IMR-90 (cell line): ENCODE results near the gene CAMTA1. TPM values are rescaled to one million over a fixed set of nuclear protein-coding genes. Genes with fewer than 3 reads are reported as not detected.

Source experiments
- ATAC-seq: fragments of 200-7000 bp; cut with Tn5 transposase; 2 replicates; pipeline ENCODE4 v1.9.1; 2020; ENCODE audit warnings: low read depth, mild to moderate bottlenecking, moderate library complexity
- BruUV-seq: library from RNA; stranded (reverse); fragments of 400-500 nt; replicated peaks from 2 replicates; lab custom pipeline; 2021; lab: Mats Ljungman, UMichigan
- CTCF ChIA-PET: fragments of 300-600 bp; formaldehyde crosslinking; extraction: SDS; loops from one replicate; lab custom pipeline; 2021; ENCODE audit warnings: antibody characterized with exemption; lab: Yijun Ruan, JAX
- POLR2A ChIA-PET: fragments of 300-600 bp; sonication (Branson Sonifier 250); formaldehyde crosslinking; loops from one replicate; lab custom pipeline; 2022; ENCODE audit warnings: antibody characterized with exemption; ENCODE audit not compliant: unreplicated experiment; lab: Charles Lee
- DNase-seq: peaks from one replicate; pipeline ENCODE4 v3.0.0; 2013
- H2AFZ ChIP-seq: replicated peaks from 2 replicates; pipeline ENCODE3; 2013; ENCODE audit warnings: low read length, mild to moderate bottlenecking; ENCODE audit not compliant: poor library complexity
- H2AK5ac ChIP-seq: 2 replicates; pipeline ENCODE4 v1.6.1; 2013; ENCODE audit warnings: low read depth, low read length, inconsistent platforms
- H2AK9ac ChIP-seq: replicated peaks from 2 replicates; pipeline ENCODE3; 2013; ENCODE audit warnings: mild to moderate bottlenecking, low read depth, low read length, moderate library complexity; ENCODE audit not compliant: poor library complexity
- H2BK120ac ChIP-seq: 2 replicates; pipeline ENCODE4 v1.6.1; 2013; ENCODE audit warnings: low read depth, low read length, inconsistent platforms
- H2BK15ac ChIP-seq: 3 replicates; pipeline ENCODE4 v1.6.1; 2013; ENCODE audit warnings: low read depth, low read length, inconsistent platforms
- H2BK20ac ChIP-seq: 2 replicates; pipeline ENCODE4 v1.6.1; 2013; ENCODE audit warnings: low read depth, mild to moderate bottlenecking, inconsistent platforms, low read length, moderate library complexity
- H2BK5ac ChIP-seq: 2 replicates; pipeline ENCODE4 v1.6.1; 2013; ENCODE audit warnings: mild to moderate bottlenecking, low read depth, low read length, inconsistent platforms; ENCODE audit not compliant: poor library complexity, severe bottlenecking
- H3K14ac ChIP-seq: replicated peaks from 2 replicates; pipeline ENCODE4 v1.6.1; 2013; ENCODE audit warnings: low read depth, low read length, inconsistent platforms
- H3K18ac ChIP-seq: 2 replicates; pipeline ENCODE4 v1.6.1; 2013; ENCODE audit warnings: low read depth, low read length, control low read depth
- H3K23ac ChIP-seq: 2 replicates; pipeline ENCODE4 v1.6.1; 2013; ENCODE audit warnings: low read depth, low read length, inconsistent platforms
- H3K27ac ChIP-seq: 2 replicates; pipeline ENCODE4 v1.5.1; 2013; ENCODE audit warnings: mild to moderate bottlenecking, control low read depth, low read length; ENCODE audit not compliant: insufficient read depth
- H3K27me3 ChIP-seq: 2 replicates; pipeline ENCODE4 v1.6.1; 2013; ENCODE audit warnings: low read length; ENCODE audit not compliant: control insufficient read depth, insufficient read depth
- H3K36me3 ChIP-seq: 2 replicates; pipeline ENCODE4 v1.6.1; 2013; ENCODE audit warnings: low read length, mixed read lengths; ENCODE audit not compliant: control insufficient read depth, insufficient read depth
- H3K4ac ChIP-seq: 2 replicates; pipeline ENCODE4 v1.6.1; 2013; ENCODE audit warnings: low read depth, low read length, inconsistent platforms
- H3K4me1 ChIP-seq: 2 replicates; pipeline ENCODE4 v1.6.1; 2013; ENCODE audit warnings: low read length, mixed read lengths; ENCODE audit not compliant: control insufficient read depth, insufficient read depth
- H3K4me2 ChIP-seq: 2 replicates; pipeline ENCODE4 v1.6.1; 2013; ENCODE audit warnings: low read depth, mild to moderate bottlenecking, control low read depth, low read length, moderate library complexity
- H3K4me3 ChIP-seq: 2 replicates; pipeline ENCODE4 v1.5.1; 2013; ENCODE audit warnings: low read depth, mild to moderate bottlenecking, control low read depth, low read length, moderate library complexity; ENCODE audit not compliant: insufficient read depth
- H3K56ac ChIP-seq: 2 replicates; pipeline ENCODE4 v1.6.1; 2013; ENCODE audit warnings: low read length, inconsistent platforms; ENCODE audit not compliant: insufficient read depth; ENCODE audit errors: extremely low read depth
- H3K79me1 ChIP-seq, 2 experiments: 2 replicates each; pipeline ENCODE4 v1.6.1; 2013; ENCODE audit warnings: low read length in 2 of 2, inconsistent platforms in 1 of 2, low read depth in 1 of 2
- H3K9ac ChIP-seq: 2 replicates; pipeline ENCODE4 v1.6.1; 2013; ENCODE audit warnings: low read depth, low read length, control low read depth
- H3K9me1 ChIP-seq: 2 replicates; pipeline ENCODE4 v1.6.1; 2013; ENCODE audit warnings: low read length, inconsistent platforms; ENCODE audit not compliant: insufficient read depth
- H3K9me3 ChIP-seq: 2 replicates; pipeline ENCODE4 v1.6.1; 2013; ENCODE audit warnings: low read length; ENCODE audit not compliant: control insufficient read depth, insufficient read depth
- H4K20me1 ChIP-seq: 2 replicates; pipeline ENCODE4 v1.6.1; 2013; ENCODE audit warnings: low read length, inconsistent platforms; ENCODE audit not compliant: insufficient read depth
- H4K5ac ChIP-seq: 2 replicates; pipeline ENCODE4 v1.6.1; 2013; ENCODE audit warnings: mild to moderate bottlenecking, low read depth, low read length, control low read depth
- H4K8ac ChIP-seq, 2 experiments: 2 replicates each; pipeline ENCODE4 v1.6.1; 2013; ENCODE audit warnings: low read depth in 2 of 2, low read length in 2 of 2, control low read depth in 1 of 2, inconsistent platforms in 1 of 2
- H4K91ac ChIP-seq: 2 replicates; pipeline ENCODE4 v1.6.1; 2013; ENCODE audit warnings: low read depth, low read length, inconsistent platforms; ENCODE audit not compliant: insufficient read depth
- RCOR1 ChIP-seq: IDR thresholded peaks from 2 replicates; pipeline ENCODE4 v1.6.1; 2012; ENCODE audit warnings: mild to moderate bottlenecking, low read length, improper control_type of control experiment; ENCODE audit not compliant: insufficient replicate concordance
- WGBS, 2 experiments: methylation state at CpG; one replicate each; pipeline versions ENCODE4 v1.1.5 to v1.1.7; 2013; ENCODE audit warnings: missing lambda C conversion rate in 2 of 2; ENCODE audit not compliant: insufficient read length in 1 of 2; ENCODE audit errors: extremely low coverage in 2 of 2; 5-methylcytosine and 5-hydroxymethylcytosine counted together
- dilution Hi-C: fragments of 300-500 bp; cut with HindIII; formaldehyde crosslinking; loops from one replicate; pipeline ENCODE4 v1.14.3; 2018; ENCODE audit warnings: low sequenced_read_pairs; ENCODE audit not compliant: unreplicated experiment
- in situ Hi-C: fragments of 300-500 bp; cut with MboI; formaldehyde crosslinking; loops from 3 replicates; pipeline ENCODE4 v1.14.3; 2019; ENCODE audit warnings: low sequenced_read_pairs, inconsistent platforms, mixed read lengths
- intact Hi-C: fragments of 100-400 bp; cut with micrococcal nuclease; formaldehyde crosslinking; loops from 2 replicates; pipeline ENCODE4 v1.10.0; 2022
- polyA plus RNA-seq, 3 experiments: library from polyadenylated mRNA; depleted of rRNA; stranded (reverse); fragments of >200 nt; gene quantifications; 2 replicates each; pipeline ENCODE4 v1.2.3, GENCODE V29; 2012; ENCODE audit warnings: low replicate concordance in 1 of 3
- total RNA-seq: library from RNA; depleted of rRNA; stranded (reverse); fragments of >200 nt; gene quantifications from 2 replicates; pipeline ENCODE4 v1.2.3, GENCODE V29; 2012

The CAMTA1 gene
- total and polyA plus RNA-seq, 2 of the 4 experiments (the other 2 are of a cell fraction), result 35.5 to 74.3 TPM

DNA sequence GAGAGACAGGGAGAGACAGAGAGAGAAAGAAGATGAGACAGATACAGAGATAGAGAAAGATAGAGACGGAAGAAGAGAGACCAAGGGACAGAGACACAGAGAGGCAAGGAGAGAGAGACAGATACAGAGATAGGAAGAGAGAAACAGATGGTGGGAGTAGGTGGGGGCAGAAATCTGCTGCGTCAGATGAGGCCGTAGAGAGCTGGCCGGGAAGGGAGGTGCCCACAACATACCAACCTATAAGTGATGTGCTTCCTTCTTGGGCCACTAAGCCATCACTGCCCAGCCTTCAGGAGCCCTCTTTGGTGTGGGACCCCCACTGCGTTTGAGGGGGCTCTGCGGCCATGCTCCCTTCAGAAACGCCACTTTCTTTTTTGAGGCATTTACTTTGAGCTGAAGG is 678.3 kb downstream of the CAMTA1 start:
- no peaks in the 10 kb centered on the region for H3K27me3 ChIP-seq
- H4K91ac ChIP-seq, result no peak overlapping the region
- no peak overlapping the region for H2AFZ ChIP-seq
- no peak overlapping the region for H3K14ac ChIP-seq
- H3K9me3 ChIP-seq, result no peaks in the 10 kb centered on the region
- H3K9me1 ChIP-seq, result no peaks in the 10 kb centered on the region
- no CpG with 5 or more reads among the region's 7 CpGs for WGBS, 2 experiments
- no peak overlapping the region for H3K4ac ChIP-seq
- H2BK120ac ChIP-seq, result no peak overlapping the region
- H3K79me1 ChIP-seq, result no peaks in the 10 kb centered on the region
- ChIA-PET POLR2A (no interaction called here), CTCF (interaction anchor here (0.6 kb wide), 1 partner anchor 743 kb away, joined by 3 read pairs; no protein-coding TSS in a partner anchor)
- H2BK20ac ChIP-seq, result no peak overlapping the region
- H3K27ac ChIP-seq, result no peak overlapping the region
- H3K56ac ChIP-seq, result no peak overlapping the region
- in situ Hi-C loops (no loop called here), dilution Hi-C loops (no loop called here), intact Hi-C loops (no loop called here)
- ATAC-seq, result no peak
- no peak overlapping the region for H2BK5ac ChIP-seq
- H3K23ac ChIP-seq, result no peak overlapping the region
- BruUV-seq, result no TSS peak
- H2AK9ac ChIP-seq, result no peak overlapping the region
- no peak overlapping the region for H4K5ac ChIP-seq
- no peak overlapping the region for H2BK15ac ChIP-seq
- no peak overlapping the region for H2AK5ac ChIP-seq
- H4K20me1 ChIP-seq, result no peaks in the 10 kb centered on the region
- H3K36me3 ChIP-seq, result no peaks in the 10 kb centered on the region
- DNase-seq, result no peak
- H3K4me1 ChIP-seq, result no peaks in the 10 kb centered on the region
- no peak overlapping the region for H3K4me2 ChIP-seq
- no peak overlapping the region for H4K8ac ChIP-seq
- TF ChIP-seq RCOR1, result no peak
- no peak overlapping the region for H3K9ac ChIP-seq
- H3K18ac ChIP-seq, result no peak overlapping the region
- no peak overlapping the region for H3K4me3 ChIP-seq
